Measurements from ENCODE around the gene SH3PXD2A. TPM values are rescaled to one million over a fixed set of nuclear protein-coding genes. Genes with fewer than 3 reads are reported as not detected.

Gene SH3PXD2A
- total RNA-seq, 1 donor from 2014 or later, result 12.4 TPM

DNA sequence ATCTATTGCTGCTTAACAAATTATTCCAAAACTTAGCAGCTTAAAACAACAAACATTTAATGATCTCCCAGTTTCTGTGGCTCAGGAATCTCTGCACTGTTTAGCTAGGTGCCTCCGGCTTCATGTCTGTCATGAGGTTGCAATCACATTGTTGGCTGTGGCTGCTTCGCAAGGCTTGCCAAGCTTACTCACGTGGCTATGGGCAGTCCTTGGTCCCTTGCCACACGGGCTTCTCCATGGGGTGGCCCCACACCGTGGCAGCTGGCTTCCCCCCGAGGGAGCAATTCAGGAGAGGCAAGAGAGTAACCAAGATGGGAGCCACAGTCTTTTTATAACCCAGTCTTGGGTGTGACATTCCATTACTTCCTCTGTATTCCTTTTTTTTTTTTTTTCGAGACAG lies 294.5 kb downstream of the SH3PXD2A start:
- Histone ChIP-seq H3K36me3 (ENCODE audit: control insufficient read depth, insufficient read depth, low read length) (no peaks in the 10 kb centered on the region), H3K27me3 (ENCODE audit: control insufficient read depth, insufficient read depth, low read length) (peaks cover 2% of the 10 kb centered on the region), H3K4me3 (ENCODE audit: low read depth, low read length) (no peak overlapping the region)
- FAIRE-seq, result no peak
- DNase-seq (ENCODE audit: low read depth), result no peak
- TF ChIP-seq, protein P1, sequence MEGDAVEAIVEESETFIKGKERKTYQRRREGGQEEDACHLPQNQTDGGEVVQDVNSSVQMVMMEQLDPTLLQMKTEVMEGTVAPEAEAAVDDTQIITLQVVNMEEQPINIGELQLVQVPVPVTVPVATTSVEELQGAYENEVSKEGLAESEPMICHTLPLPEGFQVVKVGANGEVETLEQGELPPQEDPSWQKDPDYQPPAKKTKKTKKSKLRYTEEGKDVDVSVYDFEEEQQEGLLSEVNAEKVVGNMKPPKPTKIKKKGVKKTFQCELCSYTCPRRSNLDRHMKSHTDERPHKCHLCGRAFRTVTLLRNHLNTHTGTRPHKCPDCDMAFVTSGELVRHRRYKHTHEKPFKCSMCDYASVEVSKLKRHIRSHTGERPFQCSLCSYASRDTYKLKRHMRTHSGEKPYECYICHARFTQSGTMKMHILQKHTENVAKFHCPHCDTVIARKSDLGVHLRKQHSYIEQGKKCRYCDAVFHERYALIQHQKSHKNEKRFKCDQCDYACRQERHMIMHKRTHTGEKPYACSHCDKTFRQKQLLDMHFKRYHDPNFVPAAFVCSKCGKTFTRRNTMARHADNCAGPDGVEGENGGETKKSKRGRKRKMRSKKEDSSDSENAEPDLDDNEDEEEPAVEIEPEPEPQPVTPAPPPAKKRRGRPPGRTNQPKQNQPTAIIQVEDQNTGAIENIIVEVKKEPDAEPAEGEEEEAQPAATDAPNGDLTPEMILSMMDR (IDR thresholded peaks at IDR 0.05; ENCODE audit: insufficient read depth, low read length, severe bottlenecking), result no peak

DNA sequence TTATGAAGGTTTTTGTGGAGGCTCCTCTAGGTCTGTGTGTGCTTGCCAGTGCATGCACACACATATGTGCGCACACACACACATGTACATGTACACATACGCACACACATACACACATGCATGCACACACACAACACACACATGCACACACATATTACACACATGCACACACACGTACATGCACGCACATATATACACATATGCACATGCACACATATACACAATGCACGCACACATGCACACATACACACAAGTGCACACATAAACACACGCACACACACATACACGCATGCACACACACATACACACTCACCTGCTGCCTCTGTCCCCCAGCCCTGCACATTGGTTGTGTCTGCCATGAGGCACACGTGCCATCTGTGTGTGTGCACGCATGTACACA lies 295.6 kb downstream of the SH3PXD2A start:
- H3K4me3 ChIP-seq (ENCODE audit: low read depth, low read length), result no peak overlapping the region
- no peaks in the 10 kb centered on the region for H3K36me3 ChIP-seq (ENCODE audit: control insufficient read depth, insufficient read depth, low read length)
- TF ChIP-seq, protein P1 (IDR thresholded peaks at IDR 0.05; ENCODE audit: insufficient read depth, low read length, severe bottlenecking), result no peak
- DNase-seq (ENCODE audit: low read depth) (no peak), FAIRE-seq (peak; percentile 98)
- H3K27me3 ChIP-seq (ENCODE audit: control insufficient read depth, insufficient read depth, low read length), result peaks cover 7% of the 10 kb centered on the region

DNA sequence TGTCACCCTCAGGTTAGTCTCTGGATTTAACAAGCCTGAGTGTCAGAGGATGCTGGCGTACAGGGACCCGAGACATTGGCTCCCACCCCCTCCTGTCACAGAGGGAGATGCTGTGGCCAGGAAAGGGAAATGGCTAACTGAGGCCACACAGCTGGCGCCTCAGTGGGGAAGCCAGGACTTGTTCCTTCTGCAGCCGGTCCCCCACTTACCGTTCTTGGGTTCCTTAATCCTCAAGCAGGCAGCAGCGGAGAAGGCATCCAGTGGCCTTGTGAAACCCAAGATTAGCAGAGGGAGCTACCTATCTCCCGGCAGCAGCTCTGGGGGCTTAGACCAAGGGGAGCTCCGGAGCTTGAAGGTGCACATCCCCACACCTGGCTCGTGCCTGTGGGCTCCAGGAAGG lies 296.5 kb downstream of the SH3PXD2A start:
- no peak for FAIRE-seq

DNA sequence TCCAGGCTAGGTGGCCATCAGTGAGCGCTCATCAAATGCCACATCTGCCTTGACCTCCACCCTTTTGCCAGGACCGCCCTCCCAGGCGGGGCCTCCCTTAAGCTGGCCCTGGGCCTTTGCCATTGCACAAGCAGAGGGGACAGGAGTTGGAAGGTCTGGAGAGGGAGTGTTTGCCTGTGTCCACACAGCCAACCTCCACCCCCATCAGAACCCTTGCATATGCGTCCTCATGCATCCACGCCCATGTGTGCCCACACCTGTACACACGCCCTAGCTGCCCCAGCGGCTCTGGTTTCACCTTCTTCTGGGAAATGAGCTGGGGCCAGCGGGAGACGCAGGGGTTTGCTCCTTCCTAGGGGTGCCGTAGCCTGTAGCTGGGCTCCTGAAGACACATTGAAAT lies 297.9 kb downstream of the SH3PXD2A start:
- FAIRE-seq, result no peak
- no peaks in the 10 kb centered on the region for H3K36me3 ChIP-seq (ENCODE audit: control insufficient read depth, insufficient read depth, low read length)
- H3K27me3 ChIP-seq (ENCODE audit: control insufficient read depth, insufficient read depth, low read length), result peaks cover 7% of the 10 kb centered on the region

More for the DNA sequence above, 296.5 kb downstream of the SH3PXD2A start:
- H3K36me3 ChIP-seq (ENCODE audit: control insufficient read depth, insufficient read depth, low read length), result no peaks in the 10 kb centered on the region
- H3K4me3 ChIP-seq (ENCODE audit: low read depth, low read length), result no peak overlapping the region
- TF ChIP-seq, protein P1 (IDR thresholded peaks at IDR 0.05; ENCODE audit: insufficient read depth, low read length, severe bottlenecking), result no peak
- peaks cover 7% of the 10 kb centered on the region for H3K27me3 ChIP-seq (ENCODE audit: control insufficient read depth, insufficient read depth, low read length)
- DNase-seq (ENCODE audit: low read depth), result no peak

DNA sequence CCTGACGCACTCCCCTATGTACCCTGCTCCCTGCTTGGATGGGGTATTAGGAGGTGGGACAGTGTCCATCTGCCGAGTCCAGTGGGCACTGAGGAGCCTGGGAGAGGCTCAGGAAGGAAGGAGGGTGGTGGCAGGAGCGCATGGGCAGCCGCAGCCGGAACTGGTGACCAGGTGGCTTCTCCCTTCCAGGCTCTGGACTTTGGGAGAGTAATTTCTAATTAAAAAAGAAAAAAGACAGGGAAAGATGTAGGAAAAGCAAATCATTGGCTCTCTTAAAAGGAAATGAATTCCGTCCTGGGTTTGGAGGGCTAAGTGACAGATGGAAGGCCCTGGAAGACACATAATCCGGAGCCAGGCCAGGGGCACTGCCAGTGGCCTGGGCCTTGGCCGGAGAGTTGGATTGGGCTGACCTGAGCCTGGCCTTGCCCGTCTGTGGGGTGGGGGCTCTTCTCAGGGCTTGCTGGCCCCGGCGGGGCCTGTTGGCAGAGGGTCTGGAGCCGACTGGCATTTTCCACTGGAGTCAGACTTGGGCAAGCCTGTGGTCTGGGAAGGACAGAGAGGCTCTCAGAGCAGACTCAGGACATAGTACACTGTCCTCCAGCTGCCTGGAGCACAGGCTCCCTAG lies 298.9 kb downstream of the SH3PXD2A start:
- Histone ChIP-seq H3K36me3 (ENCODE audit: control insufficient read depth, insufficient read depth, low read length) (no peaks in the 10 kb centered on the region), H3K27me3 (ENCODE audit: control insufficient read depth, insufficient read depth, low read length) (peaks cover 7% of the 10 kb centered on the region), H3K4me3 (ENCODE audit: low read depth, low read length) (no peak overlapping the region)
- TF ChIP-seq, protein P1 (IDR thresholded peaks at IDR 0.05; ENCODE audit: insufficient read depth, low read length, severe bottlenecking), result no peak
- DNase-seq (ENCODE audit: low read depth) (no peak), FAIRE-seq (no peak)

More for the DNA sequence above, 297.9 kb downstream of the SH3PXD2A start:
- TF ChIP-seq, protein P1 (IDR thresholded peaks at IDR 0.05; ENCODE audit: insufficient read depth, low read length, severe bottlenecking), result no peak
- DNase-seq (ENCODE audit: low read depth), result no peak
- H3K4me3 ChIP-seq (ENCODE audit: low read depth, low read length), result no peak overlapping the region

DNA sequence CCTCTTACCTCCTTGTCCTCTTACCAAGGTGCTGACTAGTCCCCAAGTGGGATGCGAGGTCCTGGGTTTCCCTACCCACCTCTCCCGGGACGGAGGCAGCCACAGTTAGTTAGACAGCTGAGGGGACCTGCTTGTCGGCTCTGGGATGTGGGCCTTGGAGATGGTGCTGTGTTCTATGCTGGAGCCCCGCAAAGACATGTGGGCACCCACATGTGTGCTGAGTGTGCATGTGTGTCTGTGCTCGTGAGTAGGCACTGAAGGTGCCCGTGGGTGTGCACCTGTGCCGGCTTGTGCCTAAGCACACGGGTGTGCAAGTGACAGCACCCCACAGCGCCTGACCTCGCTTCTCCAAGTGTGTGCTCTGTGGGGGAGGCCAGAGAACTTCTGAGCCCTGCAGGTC lies 299.7 kb downstream of the SH3PXD2A start:
- Histone ChIP-seq H3K27me3 (ENCODE audit: control insufficient read depth, insufficient read depth, low read length) (peaks cover 7% of the 10 kb centered on the region), H3K4me3 (ENCODE audit: low read depth, low read length) (peak overlapping the region; percentile 29), H3K36me3 (ENCODE audit: control insufficient read depth, insufficient read depth, low read length) (no peaks in the 10 kb centered on the region)
- DNase-seq (ENCODE audit: low read depth), result no peak
- TF ChIP-seq, protein P1 (IDR thresholded peaks at IDR 0.05; ENCODE audit: insufficient read depth, low read length, severe bottlenecking), result no peak
- no peak for FAIRE-seq
